ENCODE data around the gene RHOB.

The RHOB gene

DNA sequence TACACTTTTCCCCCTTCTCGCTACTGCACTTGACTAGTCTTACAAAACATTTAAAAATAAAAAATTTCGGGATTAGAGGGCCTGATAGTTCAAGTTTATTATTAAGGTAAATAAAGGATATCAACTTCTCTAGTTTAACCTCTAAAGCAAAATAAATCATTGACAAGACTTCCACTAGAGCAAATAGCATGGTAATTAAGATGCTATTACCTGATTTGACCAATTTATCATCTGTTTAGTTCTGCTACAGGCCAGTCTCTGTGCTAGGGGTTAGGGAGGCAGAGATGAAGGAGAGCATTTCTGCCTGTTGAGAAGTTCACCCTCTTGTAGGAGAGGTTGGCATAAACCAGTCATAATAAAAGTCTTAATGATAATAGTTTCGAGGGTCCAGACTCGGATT lies 34.0 kb downstream of the RHOB start:
- TF ChIP-seq CTCF (IDR thresholded peaks at IDR 0.05; ENCODE audit: low read depth, low read length, poor library complexity, severe bottlenecking) = no peak
- TF ChIP-seq EZH2phosphoT487 (IDR thresholded peaks at IDR 0.05; ENCODE audit: borderline replicate concordance, low read length) = no peak
- Histone ChIP-seq H3K9me2 (replicated peaks; ENCODE audit: control insufficient read depth, low read length) (no peaks in the 10 kb centered on the region), H3K4me2 (ENCODE audit: low read length) (no peak overlapping the region)

GRCh38 chr2:20481798-20482405 lies 35.0 kb downstream of the RHOB start:
- Histone ChIP-seq H3K79me2 (ENCODE audit: control insufficient read depth, low read length) (no peaks in the 10 kb centered on the region), H3K9me3 (ENCODE audit: control insufficient read depth, insufficient read depth, low read length) (no peaks in the 10 kb centered on the region), H3F3A (ENCODE audit: control insufficient read depth, insufficient read depth) (no peaks in the 10 kb centered on the region), H3K9me2 (replicated peaks; ENCODE audit: control insufficient read depth, low read length) (no peaks in the 10 kb centered on the region), H4K20me1 (ENCODE audit: control insufficient read depth, insufficient read depth, low read depth, low read length) (no peaks in the 10 kb centered on the region), H3K4me1 (ENCODE audit: control insufficient read depth, low read length) (no peaks in the 10 kb centered on the region), H3K4me3 (ENCODE audit: low read length) (no peak overlapping the region), H3K36me3 (ENCODE audit: control insufficient read depth, low read length) (no peaks in the 10 kb centered on the region), H3K4me2 (ENCODE audit: low read length) (no peak overlapping the region), H3K27me3 (ENCODE audit: control insufficient read depth, low read length) (peaks cover 9% of the 10 kb centered on the region), H3K27ac (ENCODE audit: low read depth, low read length) (no peak overlapping the region)
- TF ChIP-seq EZH2phosphoT487 (IDR thresholded peaks at IDR 0.05; ENCODE audit: borderline replicate concordance, low read length) = no peak
- TF ChIP-seq CTCF (IDR thresholded peaks at IDR 0.05; ENCODE audit: low read depth, low read length, poor library complexity, severe bottlenecking) = no peak

More for the DNA sequence above, 34.0 kb downstream of the RHOB start:
- no peaks in the 10 kb centered on the region for H3K36me3 ChIP-seq (ENCODE audit: control insufficient read depth, low read length)
- H4K20me1 ChIP-seq (ENCODE audit: control insufficient read depth, insufficient read depth, low read depth, low read length) = no peaks in the 10 kb centered on the region
- no peaks in the 10 kb centered on the region for H3K4me1 ChIP-seq (ENCODE audit: control insufficient read depth, low read length)
- H3K9me3 ChIP-seq (ENCODE audit: control insufficient read depth, insufficient read depth, low read length) = no peaks in the 10 kb centered on the region
- peaks cover 9% of the 10 kb centered on the region for H3K27me3 ChIP-seq (ENCODE audit: control insufficient read depth, low read length)
- no peaks in the 10 kb centered on the region for H3K79me2 ChIP-seq (ENCODE audit: control insufficient read depth, low read length)
- no peak overlapping the region for H3K4me3 ChIP-seq (ENCODE audit: low read length)
- no peaks in the 10 kb centered on the region for H3F3A ChIP-seq (ENCODE audit: control insufficient read depth, insufficient read depth)
- no peak overlapping the region for H3K27ac ChIP-seq (ENCODE audit: low read depth, low read length)

DNA sequence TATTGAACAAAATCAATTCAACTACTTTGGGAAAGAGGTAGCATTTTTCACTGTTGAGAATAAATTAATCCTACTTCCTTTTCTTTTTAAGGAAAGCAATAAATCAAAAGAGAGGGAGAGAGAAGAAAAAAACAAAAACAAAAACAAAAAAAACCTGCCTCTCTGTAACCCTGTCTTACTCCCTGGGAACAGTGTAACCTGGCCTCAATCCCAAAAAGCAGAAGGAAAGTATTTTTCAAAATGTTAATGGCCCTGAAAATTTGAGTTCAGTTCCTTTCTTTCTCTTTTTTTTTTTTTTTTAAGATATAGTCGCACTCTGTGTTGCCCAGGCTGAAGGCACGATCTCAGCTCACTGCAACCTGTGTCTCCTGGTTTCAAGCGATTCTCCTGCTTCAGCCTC lies 35.9 kb downstream of the RHOB start:
- no peaks in the 10 kb centered on the region for H3K9me2 ChIP-seq (replicated peaks; ENCODE audit: control insufficient read depth, low read length)
- no peak overlapping the region for H3K4me3 ChIP-seq (ENCODE audit: low read length)
- H3K9me3 ChIP-seq (ENCODE audit: control insufficient read depth, insufficient read depth, low read length) = no peaks in the 10 kb centered on the region
- no peaks in the 10 kb centered on the region for H3K36me3 ChIP-seq (ENCODE audit: control insufficient read depth, low read length)
- H4K20me1 ChIP-seq (ENCODE audit: control insufficient read depth, insufficient read depth, low read depth, low read length) = no peaks in the 10 kb centered on the region
- H3K4me2 ChIP-seq (ENCODE audit: low read length) = no peak overlapping the region
- H3K27ac ChIP-seq (ENCODE audit: low read depth, low read length) = no peak overlapping the region
- no peaks in the 10 kb centered on the region for H3F3A ChIP-seq (ENCODE audit: control insufficient read depth, insufficient read depth)
- H3K79me2 ChIP-seq (ENCODE audit: control insufficient read depth, low read length) = no peaks in the 10 kb centered on the region
- peaks cover 9% of the 10 kb centered on the region for H3K27me3 ChIP-seq (ENCODE audit: control insufficient read depth, low read length)
- no peaks in the 10 kb centered on the region for H3K4me1 ChIP-seq (ENCODE audit: control insufficient read depth, low read length)
- TF ChIP-seq EZH2phosphoT487 (IDR thresholded peaks at IDR 0.05; ENCODE audit: borderline replicate concordance, low read length) = no peak
- no peak for TF ChIP-seq CTCF (IDR thresholded peaks at IDR 0.05; ENCODE audit: low read depth, low read length, poor library complexity, severe bottlenecking)
